Loucy (cell line): ENCODE data around the gene ANKRD13A.

Experiments
- H2AFZ ChIP-seq: fragments of 200-600 bp; sonication (generic); 2 replicates; pipeline ENCODE4 v1.6.0; 2016; ENCODE audit warnings: antibody characterized with exemption, mild to moderate bottlenecking, low read length, moderate library complexity
- H3F3A ChIP-seq: fragments of 200-600 bp; 2 replicates; pipeline ENCODE4 v1.6.0; 2016; ENCODE audit warnings: antibody characterized with exemption, low read depth, mild to moderate bottlenecking
- H3K27me3 ChIP-seq: fragments of 200-600 bp; sonication (generic); 2 replicates; pipeline ENCODE4 v1.6.1; 2014; ENCODE audit warnings: low read length, mild to moderate bottlenecking; ENCODE audit not compliant: insufficient read depth, poor library complexity, severe bottlenecking
- H3K36me3 ChIP-seq: fragments of 200-600 bp; sonication (generic); 2 replicates; pipeline ENCODE4 v1.6.1; 2016; ENCODE audit warnings: low read length; ENCODE audit not compliant: insufficient read depth
- H3K4me1 ChIP-seq: fragments of 200-600 bp; sonication (generic); 2 replicates; pipeline ENCODE4 v1.5.1; 2014; ENCODE audit warnings: low read length, mild to moderate bottlenecking; ENCODE audit not compliant: insufficient read depth, poor library complexity, severe bottlenecking
- H3K4me2 ChIP-seq: fragments of 200-600 bp; sonication (generic); 2 replicates; pipeline ENCODE4 v1.6.0; 2014; ENCODE audit warnings: antibody characterized with exemption, low read length, low read depth, mild to moderate bottlenecking; ENCODE audit not compliant: poor library complexity, severe bottlenecking
- H3K4me3 ChIP-seq: fragments of 200-600 bp; sonication (generic); 2 replicates; pipeline ENCODE4 v1.5.1; 2014; ENCODE audit warnings: low read length, mild to moderate bottlenecking, mixed read lengths; ENCODE audit not compliant: poor library complexity, severe bottlenecking
- H3K79me2 ChIP-seq: fragments of 200-600 bp; sonication (generic); 2 replicates; pipeline ENCODE4 v1.6.1; 2014; ENCODE audit warnings: low read length; ENCODE audit not compliant: insufficient read depth
- H3K9ac ChIP-seq: fragments of 200-600 bp; sonication (generic); 2 replicates; pipeline ENCODE4 v1.6.0; 2014; ENCODE audit warnings: mild to moderate bottlenecking, low read depth, low read length, moderate library complexity; ENCODE audit not compliant: poor library complexity, severe bottlenecking
- H3K9me2 ChIP-seq: fragments of 200-600 bp; sonication (generic); replicated peaks from 2 replicates; pipeline ENCODE4 v1.6.1; 2016; ENCODE audit warnings: low read depth, low read length, mixed read lengths
- H3K9me3 ChIP-seq: fragments of 200-600 bp; sonication (generic); 2 replicates; pipeline ENCODE4 v1.6.1; 2014; ENCODE audit warnings: mild to moderate bottlenecking, antibody characterized with exemption, low read length, low read depth; ENCODE audit not compliant: insufficient read depth
- H4K20me1 ChIP-seq: fragments of 200-600 bp; sonication (generic); 2 replicates; pipeline ENCODE4 v1.6.0; 2014; ENCODE audit warnings: antibody characterized with exemption, low read length, mild to moderate bottlenecking; ENCODE audit not compliant: insufficient read depth, poor library complexity, severe bottlenecking
- CTCF ChIP-seq: fragments of 200-600 bp; sonication (generic); conservative IDR thresholded peaks from 2 replicates; pipeline ENCODE4 v1.5.1; 2014; ENCODE audit warnings: mild to moderate bottlenecking, antibody characterized with exemption, low read length
- EZH2phosphoT487 ChIP-seq: fragments of 200-600 bp; IDR thresholded peaks from 2 replicates; pipeline ENCODE4 v1.6.1; 2018; ENCODE audit warnings: antibody characterized with exemption, mild to moderate bottlenecking, moderate library complexity, borderline replicate concordance

ANKRD13A gene

GRCh38 chr12:110088936-110089335, 89.7 kb downstream of the ANKRD13A start:
- Histone ChIP-seq H3K27me3 (no peaks in the 10 kb centered on the region), H3K9ac (no peak overlapping the region), H3K79me2 (no peaks in the 10 kb centered on the region), H3K4me1 (no peaks in the 10 kb centered on the region), H3K4me3 (no peak overlapping the region), H2AFZ (no peak overlapping the region), H4K20me1 (no peaks in the 10 kb centered on the region), H3K9me3 (no peaks in the 10 kb centered on the region), H3K4me2 (no peak overlapping the region), H3K9me2 (no peaks in the 10 kb centered on the region), H3K36me3 (no peaks in the 10 kb centered on the region), H3F3A (no peaks in the 10 kb centered on the region)
- TF ChIP-seq CTCF (no peak), EZH2phosphoT487 (no peak)
